Measurements from ENCODE around the gene TPP1.
A peak's percentile ranks its signal among the peaks of the same experiment; 100 is the strongest.

GRCh38 chr11:6612213-6613041, 6.8 kb downstream of the TPP1 start, which contains the start of gene TAF10:
- TF ChIP-seq CTCF (conservative IDR thresholded peaks at IDR 0.05; ENCODE audit: low read depth, low read length) (peak; percentile 48), EZH2 (IDR thresholded peaks at IDR 0.05; ENCODE audit: low read length, unreplicated experiment) (no peak)

Measured in PC-3 (cell line).